ENCODE measurements around the gene TMEM38B. TPM values are rescaled to one million over a fixed set of nuclear protein-coding genes. Genes with fewer than 3 reads are reported as not detected.

TMEM38B gene
- total RNA-seq, 1 experiment from 2014 or later, result 14.5 TPM

DNA sequence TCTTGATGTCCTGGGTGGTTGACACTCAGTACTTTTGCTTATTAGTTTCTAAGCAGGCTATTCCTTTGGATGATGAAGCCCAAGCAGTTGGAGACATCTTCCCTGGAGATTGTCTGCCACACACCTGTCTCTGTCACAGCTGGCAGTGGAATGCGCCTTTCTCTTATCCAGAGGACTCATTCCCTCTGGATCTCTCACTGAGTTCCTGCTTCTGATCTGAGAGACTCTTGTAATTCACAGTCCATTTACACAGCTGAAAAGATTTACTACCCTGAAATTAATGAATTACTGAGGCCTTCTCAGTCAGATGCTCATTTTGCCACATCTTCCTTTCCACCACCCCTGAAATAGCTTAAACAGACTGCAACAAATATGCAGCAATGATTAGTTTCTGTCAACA is 16.2 kb upstream of the TMEM38B start:
- H3K79me2 ChIP-seq (ENCODE audit: insufficient read depth, low read length), result no peaks in the 10 kb centered on the region
- no peak overlapping the region for H2BK12ac ChIP-seq (ENCODE audit: insufficient read length, low read depth, low read length)
- H4K91ac ChIP-seq (ENCODE audit: insufficient read length, low read depth, low read length), result no peak overlapping the region
- H3K23me2 ChIP-seq (ENCODE audit: insufficient read length, low read depth, low read length, poor library complexity, severe bottlenecking), result no peaks in the 10 kb centered on the region
- H2BK15ac ChIP-seq (ENCODE audit: low read depth, low read length), result no peak overlapping the region
- Mint-ChIP-seq H3K27ac (peak overlapping the region in 1 of 3 experiments; percentile 63; a peak in 3 of 7 replicates), H3K4me1 (peaks cover 31 to 61% of the 10 kb centered on the region in 2 experiments), H3K27me3 (ENCODE audit: low read depth) (no peaks in the 10 kb centered on the region), H3K9me3 (no peaks in the 10 kb centered on the region), H3K36me3 (ENCODE audit: insufficient read depth in 1 of 3, low read depth in 3 of 3) (no peaks in the 10 kb centered on the region), H3K4me3 (no peak overlapping the region)
- H3K23ac ChIP-seq (ENCODE audit: insufficient read length, low read depth, low read length), result no peak overlapping the region
- H4K20me1 ChIP-seq (ENCODE audit: control insufficient read depth, insufficient read depth, insufficient read length), result no peaks in the 10 kb centered on the region
- no peak overlapping the region for H3T11ph ChIP-seq (ENCODE audit: low read length)
- H3K9ac ChIP-seq (ENCODE audit: extremely low read depth, insufficient read length, low read length), result no peak overlapping the region
- no peaks in the 10 kb centered on the region for H3K27me3 ChIP-seq (ENCODE audit: insufficient read depth, low read length)
- no peaks in the 10 kb centered on the region for H3K4me1 ChIP-seq (ENCODE audit: insufficient read depth, low read length)
- no peak overlapping the region for H3K18ac ChIP-seq (ENCODE audit: insufficient read length, low read depth, low read length)
- H2AFZ ChIP-seq (ENCODE audit: low read length), result no peak overlapping the region
- H2BK120ac ChIP-seq (ENCODE audit: low read depth, low read length, poor library complexity, severe bottlenecking), result no peak overlapping the region
- no peak for DNase-seq
- H3K56ac ChIP-seq (ENCODE audit: insufficient read length, low read depth, low read length), result no peak overlapping the region
- H3K4ac ChIP-seq (ENCODE audit: low read depth, low read length), result no peak overlapping the region
- no peak overlapping the region for H2BK5ac ChIP-seq (ENCODE audit: insufficient read length, low read length)
- H3K14ac ChIP-seq (ENCODE audit: insufficient read depth, low read length), result no peak overlapping the region
- no peak overlapping the region for H3K4me2 ChIP-seq (ENCODE audit: insufficient read depth, insufficient read length, low read length)
- H4K8ac ChIP-seq (replicated peaks; ENCODE audit: insufficient read length, low read depth, low read length), result no peak overlapping the region
- H4K5ac ChIP-seq (ENCODE audit: insufficient read length, low read depth, low read length), result no peak overlapping the region
- no CpG with 5 or more reads among the region's 1 CpG for WGBS (ENCODE audit: extremely low coverage, insufficient read length, low lambda C conversion rate)
- no peaks in the 10 kb centered on the region for H3K79me1 ChIP-seq (ENCODE audit: insufficient read depth, low read depth, low read length, poor library complexity, severe bottlenecking)
- no peaks in the 10 kb centered on the region for H3K9me3 ChIP-seq (ENCODE audit: control insufficient read depth, low read depth, low read length)
- H2BK20ac ChIP-seq (ENCODE audit: low read depth, low read length, poor library complexity, severe bottlenecking), result no peak overlapping the region
- H2AK5ac ChIP-seq (ENCODE audit: insufficient read length, low read length), result no peak overlapping the region
- TF ChIP-seq, protein P1, sequence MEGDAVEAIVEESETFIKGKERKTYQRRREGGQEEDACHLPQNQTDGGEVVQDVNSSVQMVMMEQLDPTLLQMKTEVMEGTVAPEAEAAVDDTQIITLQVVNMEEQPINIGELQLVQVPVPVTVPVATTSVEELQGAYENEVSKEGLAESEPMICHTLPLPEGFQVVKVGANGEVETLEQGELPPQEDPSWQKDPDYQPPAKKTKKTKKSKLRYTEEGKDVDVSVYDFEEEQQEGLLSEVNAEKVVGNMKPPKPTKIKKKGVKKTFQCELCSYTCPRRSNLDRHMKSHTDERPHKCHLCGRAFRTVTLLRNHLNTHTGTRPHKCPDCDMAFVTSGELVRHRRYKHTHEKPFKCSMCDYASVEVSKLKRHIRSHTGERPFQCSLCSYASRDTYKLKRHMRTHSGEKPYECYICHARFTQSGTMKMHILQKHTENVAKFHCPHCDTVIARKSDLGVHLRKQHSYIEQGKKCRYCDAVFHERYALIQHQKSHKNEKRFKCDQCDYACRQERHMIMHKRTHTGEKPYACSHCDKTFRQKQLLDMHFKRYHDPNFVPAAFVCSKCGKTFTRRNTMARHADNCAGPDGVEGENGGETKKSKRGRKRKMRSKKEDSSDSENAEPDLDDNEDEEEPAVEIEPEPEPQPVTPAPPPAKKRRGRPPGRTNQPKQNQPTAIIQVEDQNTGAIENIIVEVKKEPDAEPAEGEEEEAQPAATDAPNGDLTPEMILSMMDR (conservative IDR thresholded peaks at IDR 0.05), result no peak
- H3K27ac ChIP-seq (ENCODE audit: insufficient read length, low read depth, low read length), result no peak overlapping the region

All from H9 (cell line).